Neutrophil (primary cell): Measurements from ENCODE around the gene G2E3.
"Not testable (repeated sequence)": the region's sequence is repeated elsewhere in the genome, so short reads cannot be mapped to it uniquely, and the experiment has no call there.

Experiments
- H3K27ac ChIP-seq: fragments of 200-600 bp; sonication (generic); 2 replicates; pipeline ENCODE4 v1.5.1; 2016; ENCODE audit warnings: mild to moderate bottlenecking, moderate library complexity
- H3K27me3 ChIP-seq: fragments of 200-600 bp; sonication (generic); 2 replicates; pipeline ENCODE4 v1.6.0; 2016; ENCODE audit warnings: mild to moderate bottlenecking
- H3K36me3 ChIP-seq: fragments of 200-600 bp; sonication (generic); 2 replicates; pipeline ENCODE4 v1.5.1; 2017
- H3K4me1 ChIP-seq, 2 experiments: fragments of 200-600 bp in 1 of 2; sonication (generic) in 1 of 2; 1 replicate in 1 of 2; 2 replicates in 1 of 2; pipeline versions ENCODE4 v1.5.1 to v1.6.1; 2013 to 2016; ENCODE audit warnings: low read depth in 1 of 2, low read length in 1 of 2, mild to moderate bottlenecking in 1 of 2, moderate library complexity in 1 of 2; ENCODE audit not compliant: control insufficient read depth in 1 of 2, insufficient read depth in 1 of 2
- H3K4me3 ChIP-seq, 2 experiments: fragments of 200-600 bp in 1 of 2; sonication (generic) in 1 of 2; 1 replicate in 1 of 2; 2 replicates in 1 of 2; pipeline ENCODE4 v1.5.1; 2013 to 2016; ENCODE audit warnings: low read depth in 1 of 2, low read length in 1 of 2, mild to moderate bottlenecking in 1 of 2, moderate library complexity in 1 of 2
- H3K9me3 ChIP-seq: fragments of 200-600 bp; sonication (generic); 2 replicates; pipeline ENCODE4 v1.5.1; 2016
- CTCF ChIP-seq: fragments of 200-600 bp; sonication (generic); IDR thresholded peaks from 2 replicates; pipeline ENCODE4 v1.5.1; 2016; ENCODE audit warnings: antibody characterized with exemption

Gene G2E3

DNA sequence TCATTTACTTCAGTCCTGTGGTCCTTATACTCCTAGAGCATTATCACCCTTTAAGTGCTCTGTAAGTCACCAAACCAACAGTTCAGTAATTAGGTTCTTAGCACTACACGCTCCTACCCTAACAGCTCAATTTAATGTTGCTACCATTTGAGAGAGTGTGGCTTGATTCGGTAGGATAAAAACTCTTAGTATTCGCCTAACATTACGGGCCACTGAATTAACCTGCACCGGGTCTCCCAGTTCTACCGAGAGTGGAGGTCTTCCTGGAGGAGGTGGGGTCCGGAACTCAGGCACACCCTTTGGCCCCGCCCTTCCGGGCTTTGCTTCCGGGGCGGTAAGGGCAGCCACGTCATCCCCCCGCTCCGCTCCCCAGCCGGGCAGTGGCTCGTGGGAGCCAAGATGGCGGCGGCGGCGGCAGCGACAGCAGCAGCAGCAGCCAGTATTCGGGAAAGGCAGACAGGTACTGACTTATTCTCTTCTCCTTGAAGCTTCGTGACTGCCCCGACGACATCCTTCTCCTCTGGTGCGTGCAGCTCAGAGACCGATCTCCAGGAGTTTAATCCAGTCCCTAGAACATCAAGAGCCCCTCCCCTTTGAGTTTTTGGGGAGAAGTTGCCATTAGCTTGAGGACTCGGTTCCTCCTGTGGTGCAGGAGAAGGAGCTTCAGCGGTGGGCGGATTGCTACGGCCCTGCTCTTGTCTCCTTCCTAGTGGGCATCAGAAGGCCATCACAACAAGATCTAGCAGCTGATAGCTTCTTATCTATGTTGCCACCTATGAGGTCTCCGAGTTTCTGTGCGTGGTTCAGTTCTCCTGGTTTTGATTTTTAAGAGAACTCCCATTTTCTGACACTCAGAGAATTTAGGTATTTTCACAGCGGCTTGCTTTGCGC, 63.2 kb downstream of the G2E3 start, which contains the start of gene SCFD1:
TSS of gene SCFD1 (plus strand) at position 380 of the 891 bp plus-strand sequence. CDS start at position 400, 20 bp downstream.
- Histone ChIP-seq H3K36me3 (no peaks in the 10 kb centered on the region), H3K27me3 (no peaks in the 10 kb centered on the region), H3K4me3 (peak within 1 kb of the TSS; percentile 82 to 85), H3K4me1 (peaks cover 18 to 27% of the 10 kb centered on the region in 2 experiments), H3K27ac (peak within 1 kb of the TSS; percentile 91), H3K9me3 (no peaks in the 10 kb centered on the region)
- no peak for TF ChIP-seq CTCF

- H3K4me3 ChIP-seq: peak overlapping the region in 1 of 2 experiments; percentile 82
Observed at GRCh38 chr14:30623412-30624131, 64.6 kb downstream of the G2E3 start.

DNA sequence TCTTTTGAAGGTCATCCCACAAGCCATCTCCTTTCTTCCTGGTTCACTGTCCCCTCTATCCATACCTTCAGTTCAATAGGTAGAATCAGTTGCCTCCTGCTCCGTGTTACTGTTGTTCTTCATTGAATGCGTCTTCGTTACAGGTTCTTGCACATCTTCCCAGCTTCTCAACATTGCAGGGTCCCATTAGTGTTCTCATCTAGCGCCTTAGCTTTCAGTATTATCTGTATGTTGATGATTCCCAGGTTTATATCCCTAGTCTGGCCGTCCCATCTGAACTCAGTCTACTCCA, 65.1 kb downstream of the G2E3 start:
- Histone ChIP-seq H3K36me3 (no peaks in the 10 kb centered on the region), H3K27me3 (no peaks in the 10 kb centered on the region), H3K4me3 (no peak overlapping the region), H3K27ac (no peak overlapping the region), H3K9me3 (no peaks in the 10 kb centered on the region), H3K4me1 (peaks cover 18 to 27% of the 10 kb centered on the region in 2 experiments)
- no peak for TF ChIP-seq CTCF

More at GRCh38 chr14:30623412-30624131, 64.6 kb downstream of the G2E3 start:
- TF ChIP-seq CTCF: no peak
- Histone ChIP-seq H3K9me3 (no peaks in the 10 kb centered on the region), H3K27ac (no peak overlapping the region), H3K27me3 (no peaks in the 10 kb centered on the region), H3K4me1 (peaks cover 18 to 27% of the 10 kb centered on the region in 2 experiments), H3K36me3 (no peaks in the 10 kb centered on the region)

DNA sequence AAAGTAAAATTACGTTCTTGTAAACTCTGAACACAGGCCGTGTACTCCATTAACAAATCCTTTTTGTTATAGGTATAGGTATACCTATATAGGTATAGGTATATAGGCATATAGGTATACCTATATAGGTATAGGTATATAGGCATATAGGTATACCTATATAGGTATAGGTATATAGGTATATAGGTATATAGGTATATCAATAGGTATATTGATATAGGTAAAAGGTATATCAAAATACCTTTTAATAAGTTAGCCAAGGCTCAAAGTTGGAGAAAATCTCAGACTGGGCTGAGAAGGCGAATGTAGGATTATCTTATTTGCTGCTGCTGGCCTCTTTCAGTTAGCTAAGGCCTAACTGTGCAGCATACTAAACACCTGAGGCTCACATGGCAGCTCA, 66.6 kb downstream of the G2E3 start:
- Histone ChIP-seq H3K27ac (no peak overlapping the region), H3K27me3 (no peaks in the 10 kb centered on the region), H3K4me3 (no peak overlapping the region), H3K9me3 (no peaks in the 10 kb centered on the region), H3K36me3 (peaks cover 5% of the 10 kb centered on the region), H3K4me1 (peaks cover 18 to 27% of the 10 kb centered on the region in 2 experiments)
- TF ChIP-seq CTCF: no peak

- H3K27ac ChIP-seq, H3K4me1 ChIP-seq, H3K9me3 ChIP-seq, H3K4me3 ChIP-seq, H3K27me3 ChIP-seq: not testable (repeated sequence)
- H3K36me3 ChIP-seq: peaks cover 30% of the 10 kb centered on the region
Observed at GRCh38 chr14:30629432-30629831, 70.5 kb downstream of the G2E3 start.

DNA sequence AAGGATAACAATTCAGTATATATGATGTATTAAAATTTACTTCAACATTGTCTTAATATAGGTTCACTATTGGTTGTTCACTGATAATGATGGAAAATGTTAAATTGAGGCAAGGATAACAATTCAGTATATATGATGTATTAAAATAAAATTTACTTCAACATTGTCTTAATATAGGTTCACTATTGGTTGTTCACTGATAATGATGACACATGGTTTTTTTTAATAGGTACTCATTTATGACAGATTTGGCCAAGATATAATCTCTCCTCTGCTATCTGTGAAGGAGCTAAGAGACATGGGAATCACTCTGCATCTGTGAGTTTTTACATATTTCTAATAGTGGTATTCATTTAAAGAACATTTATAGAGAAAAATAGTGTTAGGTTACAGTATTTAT, 71.3 kb downstream of the G2E3 start:
- Histone ChIP-seq H3K4me1 (no peaks in the 10 kb centered on the region), H3K27ac (no peak overlapping the region), H3K27me3 (no peaks in the 10 kb centered on the region), H3K4me3 (no peak overlapping the region), H3K9me3 (no peaks in the 10 kb centered on the region), H3K36me3 (peaks cover 38% of the 10 kb centered on the region)
- no peak for TF ChIP-seq CTCF
